Activated CD8-positive, alpha-beta memory T cell treated with anti-CD3 and anti-CD28 coated beads for 24 hours (primary cell): ENCODE results near the gene C1orf35.

Source experiments
- DNase-seq: peaks from one replicate; pipeline ENCODE4 v3.0.0-alpha.2; 2020

Gene C1orf35

GRCh38 chr1:228077565-228078330 lies 25.4 kb downstream of the C1orf35 start:
- no peak for DNase-seq

- DNase-seq = no peak
These were observed 26.2 kb downstream of the C1orf35 start for GRCh38 chr1:228076796-228077430.

- DNase-seq = no peak
These were observed 27.3 kb downstream of the C1orf35 start for GRCh38 chr1:228075801-228076271.

GRCh38 chr1:228074954-228075730 lies 28.0 kb downstream of the C1orf35 start:
- no peak for DNase-seq

GRCh38 chr1:228073857-228074545 lies 29.1 kb downstream of the C1orf35 start:
- DNase-seq = no peak

- DNase-seq = no peak
These were observed 29.9 kb downstream of the C1orf35 start for GRCh38 chr1:228073061-228073856.

- no peak for DNase-seq
These were observed 30.5 kb downstream of the C1orf35 start for GRCh38 chr1:228072658-228073043.

GRCh38 chr1:228071839-228072657 lies 31.1 kb downstream of the C1orf35 start:
- DNase-seq = no peak

- DNase-seq = no peak
These were observed 32.3 kb downstream of the C1orf35 start for GRCh38 chr1:228070851-228071250.

- no peak for DNase-seq
These were observed 33.0 kb downstream of the C1orf35 start for GRCh38 chr1:228070173-228070572.

- DNase-seq = no peak
These were observed 34.8 kb downstream of the C1orf35 start for GRCh38 chr1:228068359-228068758.

- no peak for DNase-seq
These were observed 36.1 kb downstream of the C1orf35 start for GRCh38 chr1:228066891-228067654.

GRCh38 chr1:228066416-228066815 lies 36.7 kb downstream of the C1orf35 start:
- no peak for DNase-seq

- no peak for DNase-seq
These were observed 37.4 kb downstream of the C1orf35 start for GRCh38 chr1:228065543-228066347.

- DNase-seq = no peak
These were observed 38.2 kb downstream of the C1orf35 start for GRCh38 chr1:228064741-228065542.

GRCh38 chr1:228064296-228064695 lies 38.8 kb downstream of the C1orf35 start:
- no peak for DNase-seq

- DNase-seq = no peak
These were observed 39.6 kb downstream of the C1orf35 start for GRCh38 chr1:228063251-228064191.
